HG03060 (cell line): ENCODE measurements around the gene PVALB.

ENCODE experiments used
- ATAC-seq: cut with Tn5 transposase; IDR thresholded peaks from one replicate; pipeline ENCODE4 v1.9.1; 2021; ENCODE audit warnings: low read depth, moderate number of reproducible peaks; ENCODE audit not compliant: unreplicated experiment

The PVALB gene

DNA sequence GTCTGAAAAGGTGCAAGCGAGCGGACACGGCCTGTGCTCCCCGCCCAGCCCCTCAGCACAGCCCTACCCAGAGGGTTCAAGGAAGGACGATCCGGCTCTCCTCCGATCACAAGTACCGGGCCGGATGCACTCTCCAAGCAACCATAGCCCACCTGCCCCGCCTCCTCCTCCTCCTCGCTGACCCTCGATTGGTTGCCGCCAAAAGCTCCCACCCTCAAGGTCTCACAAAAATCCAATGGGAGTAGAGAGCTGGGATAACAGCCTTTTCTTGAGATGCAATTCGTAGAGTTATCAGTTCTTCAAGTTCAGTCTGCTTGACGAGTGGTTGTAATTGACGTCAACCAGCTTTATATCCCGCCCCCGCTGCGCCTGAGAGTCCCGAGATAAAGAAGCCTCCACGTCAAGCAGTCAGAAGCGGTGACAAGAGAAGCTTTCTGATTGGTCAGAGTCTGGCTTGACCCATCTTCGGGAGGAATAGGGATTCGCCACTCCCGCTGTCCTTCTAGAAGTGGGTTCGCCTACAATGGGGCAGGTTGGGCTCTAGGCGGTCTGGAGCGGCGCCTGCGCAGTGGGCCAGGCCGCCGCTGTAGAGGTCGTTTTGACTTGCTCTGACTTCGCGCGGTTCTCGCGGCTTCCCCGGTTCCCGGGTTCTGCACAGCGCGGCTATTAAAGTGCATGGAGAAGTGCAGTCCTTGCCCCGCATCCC lies 40.7 kb downstream of the PVALB start, which contains the start of gene IFT27:
TSS of gene IFT27 (minus strand) at position 156 of the 706 bp plus-strand sequence. CDS start 412 bp downstream, outside the sequence.
- ATAC-seq, result peak; percentile 86

DNA sequence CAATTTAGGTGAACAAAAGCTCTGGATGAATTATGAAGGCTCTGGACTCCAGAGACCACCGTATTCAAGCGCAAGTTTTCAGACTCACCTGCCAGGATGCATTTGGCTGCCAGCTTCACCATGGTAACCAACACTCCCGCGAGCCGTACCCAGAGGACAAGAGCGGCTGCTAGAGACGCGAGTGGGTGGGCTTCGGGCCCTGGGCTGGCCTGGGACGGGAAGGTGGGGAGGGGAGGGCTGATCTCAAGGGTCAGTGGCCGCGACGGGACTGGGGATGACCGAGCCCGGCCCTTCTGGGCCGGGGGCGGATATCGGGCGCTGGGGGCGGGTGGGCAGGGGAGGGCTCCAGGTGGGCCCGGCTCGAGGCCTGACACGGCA lies 41.3 kb downstream of the PVALB start:
- ATAC-seq, result no peak

- no peak for ATAC-seq
These were observed 42.9 kb downstream of the PVALB start for GRCh38 chr22:36773935-36774334.

DNA sequence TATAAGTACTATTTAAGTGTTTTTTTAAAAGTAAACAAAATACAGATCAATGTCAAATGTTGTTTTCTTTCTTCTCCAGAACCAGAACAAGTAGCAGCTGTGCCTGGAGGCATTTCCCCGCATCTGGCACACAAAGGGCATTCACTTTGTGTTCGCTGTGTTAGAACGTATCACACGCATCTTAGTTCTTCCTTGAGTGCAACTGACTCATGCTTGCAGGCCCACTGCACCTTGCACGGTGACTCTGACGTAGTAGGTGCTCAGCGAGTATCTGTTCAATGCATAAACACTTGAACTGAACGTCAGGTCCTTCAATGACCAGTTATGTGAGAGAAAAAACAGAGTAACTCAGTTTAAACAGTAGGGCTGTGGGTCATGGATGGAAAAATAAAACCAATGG lies 44.4 kb downstream of the PVALB start:
- no peak for ATAC-seq

GRCh38 chr22:36771356-36772063 lies 45.3 kb downstream of the PVALB start:
- no peak for ATAC-seq

GRCh38 chr22:36770513-36771231 lies 46.2 kb downstream of the PVALB start:
- no peak for ATAC-seq

- ATAC-seq, result no peak
These were observed 47.0 kb downstream of the PVALB start for GRCh38 chr22:36769541-36770512.

- no peak for ATAC-seq
These were observed 48.2 kb downstream of the PVALB start for GRCh38 chr22:36768616-36769015.

DNA sequence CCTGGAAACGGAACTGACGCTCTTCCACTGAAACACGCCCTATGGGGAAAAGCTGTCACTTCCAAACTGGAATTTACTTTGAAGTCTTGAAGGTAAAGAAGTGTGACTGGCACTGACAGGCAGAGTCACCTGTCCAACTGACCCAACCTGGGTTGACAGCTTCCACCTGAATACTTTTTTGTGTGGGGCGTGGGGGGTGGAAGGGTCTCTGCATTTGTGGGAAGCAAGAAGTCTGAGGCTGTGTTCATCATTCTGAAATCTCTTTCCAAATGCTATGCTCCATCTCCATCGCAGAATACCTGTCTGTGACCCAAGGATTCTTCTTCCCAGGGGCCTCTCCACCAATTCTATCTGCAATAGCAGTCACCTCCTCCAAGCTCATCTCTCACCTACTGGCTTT lies 48.7 kb downstream of the PVALB start:
- no peak for ATAC-seq

DNA sequence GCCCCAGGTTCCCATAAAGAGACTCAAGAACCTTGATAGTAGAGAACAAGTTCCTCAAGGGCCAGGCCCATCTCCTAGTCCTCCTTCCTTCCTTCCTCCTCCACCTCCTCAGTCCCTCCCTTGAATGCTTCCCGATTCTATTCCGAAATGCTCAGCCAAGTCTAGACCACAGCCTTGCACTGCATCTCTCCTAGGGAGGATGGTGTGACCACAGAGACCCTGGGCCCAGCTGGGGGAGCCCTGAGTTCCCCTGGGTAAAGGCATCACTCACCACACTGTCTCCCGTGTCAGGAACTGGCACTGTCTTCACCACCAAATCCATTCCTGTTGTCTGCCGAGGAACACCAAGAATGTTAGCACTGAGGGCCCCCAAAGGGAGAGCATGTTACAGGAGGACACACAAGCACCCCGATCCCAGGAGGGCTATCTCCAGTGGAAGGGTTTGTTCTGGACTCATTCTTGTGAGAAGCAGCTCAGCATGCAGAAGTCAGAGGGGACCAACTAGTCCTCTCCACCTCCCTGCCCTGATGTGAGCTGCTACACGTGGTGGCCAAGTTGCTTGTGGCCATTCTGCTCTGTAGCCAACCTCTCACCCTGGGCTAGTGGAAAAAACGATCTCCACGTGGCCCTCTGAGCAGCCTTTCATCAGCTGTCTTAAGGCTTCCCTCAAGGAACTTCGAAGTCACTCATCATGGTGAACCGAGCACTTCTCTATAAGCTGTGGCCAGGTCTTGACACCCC lies 49.6 kb downstream of the PVALB start:
- no peak for ATAC-seq

- ATAC-seq, result no peak
These were observed 50.8 kb downstream of the PVALB start for GRCh38 chr22:36765943-36766450.

- no peak for ATAC-seq
These were observed 51.5 kb downstream of the PVALB start for GRCh38 chr22:36765131-36765942.

GRCh38 chr22:36764641-36765040 lies 52.2 kb downstream of the PVALB start:
- no peak for ATAC-seq

DNA sequence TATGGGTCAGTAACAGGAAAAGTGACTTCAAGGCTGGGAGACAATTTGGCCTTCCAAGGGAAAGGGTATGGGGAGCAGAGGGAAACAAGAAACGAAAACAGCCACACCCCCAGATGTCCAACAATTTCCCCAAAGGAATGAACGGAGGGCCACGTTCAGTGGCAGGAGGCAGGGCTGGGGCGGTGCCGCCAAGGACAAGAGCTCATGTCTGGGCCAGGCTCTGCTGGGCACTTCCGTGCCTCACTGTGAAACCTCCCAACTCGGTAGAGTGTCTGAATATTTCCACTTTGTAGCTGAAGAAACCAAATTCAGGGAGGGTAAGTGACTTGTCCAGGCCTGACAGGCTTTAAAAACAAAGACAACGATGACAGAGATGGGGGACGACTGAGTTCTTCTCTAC lies 52.8 kb downstream of the PVALB start:
- ATAC-seq, result no peak

GRCh38 chr22:36763576-36763975 lies 53.3 kb downstream of the PVALB start:
- ATAC-seq, result no peak

- ATAC-seq, result no peak
These were observed 54.1 kb downstream of the PVALB start for GRCh38 chr22:36762687-36763260.

DNA sequence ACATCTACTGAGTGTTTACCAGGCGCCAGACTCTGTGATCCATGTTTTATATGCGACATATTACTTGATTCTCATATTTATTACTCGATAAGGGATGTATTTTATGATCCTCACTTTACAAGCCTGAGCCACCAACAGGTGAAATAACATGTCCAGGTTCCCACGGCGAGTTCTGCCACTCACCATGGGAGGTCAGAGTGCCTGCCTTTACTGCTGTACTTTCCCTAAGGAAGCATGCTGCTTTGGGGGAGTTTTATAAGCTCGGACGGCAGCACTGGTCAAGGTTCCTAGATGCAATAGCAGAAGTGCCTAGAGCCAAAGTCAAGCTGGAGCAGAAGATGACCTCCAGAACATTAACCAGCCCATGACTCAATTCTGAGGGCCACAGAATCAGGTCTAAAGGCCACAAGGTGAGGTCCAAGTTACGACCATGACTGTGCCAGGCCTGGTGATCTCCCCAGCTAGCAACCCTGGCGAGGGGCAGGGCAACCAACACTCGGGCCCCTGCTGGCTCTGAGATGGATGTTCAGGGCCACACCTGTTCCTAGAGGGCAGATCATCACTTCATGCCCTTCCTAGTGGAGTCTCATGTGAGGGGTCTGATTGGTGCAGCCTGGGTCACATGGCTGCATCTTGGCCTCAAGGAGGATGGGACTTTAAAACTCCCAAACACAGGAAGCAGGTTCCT lies 55.1 kb downstream of the PVALB start:
- ATAC-seq, result no peak

- no peak for ATAC-seq
These were observed 56.0 kb downstream of the PVALB start for GRCh38 chr22:36760786-36761185.
